RWPE2 (cell line): ENCODE measurements around the gene MAP2K7.

Experiments used
- ATAC-seq: fragments of 200-7000 bp; cut with Tn5 transposase; 3 replicates; pipeline ENCODE4 v1.9.1; 2021; ENCODE audit warnings: low read depth
- DNase-seq: peaks from one replicate; pipeline ENCODE4 v3.0.0-alpha.2; 2020; ENCODE audit warnings: low spot score
- H3K27ac ChIP-seq: fragments of 450-650 bp; 2 replicates; pipeline ENCODE4 v1.5.1; 2017; ENCODE audit warnings: mild to moderate bottlenecking; ENCODE audit not compliant: poor library complexity, severe bottlenecking
- H3K27me3 ChIP-seq: fragments of 250-450 bp; sonication (Bioruptor Pico); 2 replicates; pipeline ENCODE4 v1.5.1; 2021; ENCODE audit warnings: mild to moderate bottlenecking, moderate library complexity; ENCODE audit not compliant: insufficient read depth, poor library complexity, severe bottlenecking
- H3K36me3 ChIP-seq: fragments of 250-450 bp; sonication (Bioruptor Pico); 2 replicates; pipeline ENCODE4 v1.5.1; 2020; ENCODE audit warnings: low read depth, mild to moderate bottlenecking, moderate library complexity
- H3K4me1 ChIP-seq: fragments of 250-450 bp; sonication (Bioruptor Pico); 2 replicates; pipeline ENCODE4 v1.5.1; 2021; ENCODE audit warnings: mild to moderate bottlenecking, moderate library complexity; ENCODE audit not compliant: insufficient read depth, poor library complexity, severe bottlenecking
- H3K4me3 ChIP-seq: fragments of 250-450 bp; sonication (Bioruptor Pico); 2 replicates; pipeline ENCODE4 v1.5.1; 2021; ENCODE audit warnings: mild to moderate bottlenecking, moderate library complexity; ENCODE audit not compliant: severe bottlenecking
- H3K9me3 ChIP-seq: fragments of 250-450 bp; sonication (Bioruptor Pico); 2 replicates; pipeline ENCODE4 v1.5.1; 2021; ENCODE audit warnings: mild to moderate bottlenecking, moderate library complexity; ENCODE audit not compliant: severe bottlenecking
- CTCF ChIP-seq: fragments of 450-650 bp; IDR thresholded peaks from one replicate; pipeline ENCODE4 v1.5.1; 2017; ENCODE audit warnings: mild to moderate bottlenecking, moderate library complexity; ENCODE audit not compliant: poor library complexity, severe bottlenecking

MAP2K7 gene

DNA sequence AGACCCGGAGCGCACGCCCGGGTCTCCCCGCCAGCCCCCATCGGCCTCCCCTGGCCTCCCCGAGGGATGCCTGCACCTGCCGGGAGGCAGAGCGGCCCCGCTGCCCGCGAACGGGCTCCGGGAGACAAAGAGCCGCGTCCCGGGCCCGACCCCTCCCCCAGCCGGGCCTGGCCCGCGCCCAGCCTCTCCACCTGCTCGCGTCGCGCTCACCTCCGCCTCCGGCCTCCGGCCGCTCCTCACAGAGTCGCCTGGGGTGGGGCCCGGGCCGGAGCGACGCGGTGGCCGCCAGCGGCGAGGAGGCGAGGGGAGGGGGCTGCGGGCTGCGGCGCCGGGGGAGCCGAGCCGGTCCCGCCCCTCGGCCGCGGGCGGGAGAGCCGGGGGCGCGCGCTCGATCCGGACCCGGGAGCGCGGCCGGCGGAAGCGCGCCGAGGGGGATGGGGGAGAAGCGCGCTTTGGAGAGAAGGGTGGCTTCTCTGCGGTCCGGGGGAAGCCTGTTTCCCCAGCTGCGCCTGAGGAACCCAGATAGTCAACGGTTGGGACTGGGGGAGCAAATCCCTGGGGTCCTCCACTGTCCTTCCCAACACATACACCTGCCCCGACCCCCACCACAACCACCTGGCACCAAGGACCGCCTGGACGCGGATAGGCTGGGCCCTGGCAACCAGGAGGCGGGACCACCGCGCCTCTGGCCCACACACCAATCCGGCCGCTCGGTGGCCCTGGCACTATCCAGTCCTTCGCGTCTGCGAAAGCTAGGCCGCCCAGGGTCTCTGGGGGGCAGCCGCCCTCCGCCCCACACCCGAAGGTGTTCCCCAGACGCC lies 29.4 kb upstream of the MAP2K7 start, which contains the start of gene PRR36:
TSS of gene PRR36 (minus strand) at position 315 of the 821 bp plus-strand sequence. CDS start 701 bp downstream, outside the sequence.
- TF ChIP-seq CTCF = no peak
- H3K27ac ChIP-seq = no peak within 1 kb of the TSS
- peaks cover 3% of the 10 kb centered on the region for H3K4me1 ChIP-seq
- H3K9me3 ChIP-seq = no peaks in the 10 kb centered on the region
- H3K36me3 ChIP-seq = no peaks in the 10 kb centered on the region
- H3K27me3 ChIP-seq = peaks cover 6% of the 10 kb centered on the region
- no peak for ATAC-seq
- H3K4me3 ChIP-seq = peak within 1 kb of the TSS; percentile 41
- peak; percentile 63 for DNase-seq

DNA sequence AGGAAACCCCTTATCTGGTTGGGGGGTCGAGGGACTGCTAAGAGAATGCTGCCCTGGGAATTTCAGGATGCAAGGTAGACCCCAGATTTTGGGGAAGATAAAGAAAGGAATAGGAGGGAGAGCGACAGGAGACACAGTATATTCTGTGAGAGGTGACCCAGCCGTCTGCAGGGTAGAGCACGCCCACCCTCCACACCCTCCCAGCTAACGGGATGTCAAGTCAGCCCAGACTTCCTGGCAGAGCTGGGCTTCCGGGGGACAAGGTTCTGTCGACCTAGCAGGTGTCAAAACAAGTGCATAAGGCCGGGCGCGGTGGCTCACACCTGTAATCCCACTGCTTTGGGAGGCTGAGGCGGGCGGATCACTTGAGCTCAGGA lies 28.8 kb upstream of the MAP2K7 start:
- Histone ChIP-seq H3K27me3 (peaks cover 6% of the 10 kb centered on the region), H3K4me1 (peaks cover 3% of the 10 kb centered on the region), H3K9me3 (no peaks in the 10 kb centered on the region), H3K27ac (no peak overlapping the region), H3K36me3 (no peaks in the 10 kb centered on the region), H3K4me3 (peak overlapping the region; percentile 41)
- TF ChIP-seq CTCF = no peak
- no peak for ATAC-seq
- no peak for DNase-seq

DNA sequence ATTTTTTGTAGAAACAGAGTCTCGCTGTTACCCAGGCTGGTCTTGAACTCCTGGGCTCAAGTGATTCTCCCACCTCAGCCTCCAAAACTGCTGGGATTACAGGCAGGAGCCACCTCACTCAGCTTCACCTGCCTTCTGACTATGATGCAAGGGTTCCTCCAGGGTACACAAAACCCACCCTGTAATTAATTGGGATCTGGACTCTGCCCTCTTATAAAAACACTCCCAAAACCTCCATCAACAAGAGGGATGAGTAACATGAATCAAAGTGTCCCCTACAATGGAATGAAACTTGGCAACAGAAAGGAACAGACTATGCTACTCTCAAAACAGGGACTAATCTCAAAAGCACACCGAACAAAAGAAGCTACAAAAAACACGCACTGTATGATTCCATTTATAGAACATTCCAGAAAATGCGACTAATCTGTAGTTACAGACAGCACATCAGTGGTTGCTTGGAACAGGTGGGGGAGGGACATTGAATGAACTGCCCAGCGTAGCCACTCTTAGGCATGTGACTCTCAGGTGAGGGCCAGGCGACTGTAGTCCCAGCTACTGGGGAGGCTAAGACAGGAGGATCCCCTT lies 26.3 kb upstream of the MAP2K7 start:
- ATAC-seq (no peak), DNase-seq (no peak)
- peaks cover 6% of the 10 kb centered on the region for H3K27me3 ChIP-seq
- no peak overlapping the region for H3K27ac ChIP-seq
- no peaks in the 10 kb centered on the region for H3K36me3 ChIP-seq
- H3K4me1 ChIP-seq = no peaks in the 10 kb centered on the region
- H3K4me3 ChIP-seq = no peak overlapping the region
- no peak for TF ChIP-seq CTCF
- no peaks in the 10 kb centered on the region for H3K9me3 ChIP-seq

- H3K36me3 ChIP-seq = no peaks in the 10 kb centered on the region
- peaks cover 6% of the 10 kb centered on the region for H3K27me3 ChIP-seq
- H3K27ac ChIP-seq = no peak overlapping the region
- no peak for TF ChIP-seq CTCF
- no peak overlapping the region for H3K4me3 ChIP-seq
- no peaks in the 10 kb centered on the region for H3K4me1 ChIP-seq
- ATAC-seq = no peak
- H3K9me3 ChIP-seq = no peaks in the 10 kb centered on the region
- no peak for DNase-seq
Observed at GRCh38 chr19:7879111-7879807, 24.4 kb upstream of the MAP2K7 start.
